Tibial nerve (tissue), 4 donors: ENCODE measurements around the gene TOGARAM1. TPM values are rescaled to one million over a fixed set of nuclear protein-coding genes. Genes with fewer than 3 reads are reported as not detected.

Source experiments
- DNase-seq, 2 donors: peaks; one replicate each; pipeline ENCODE4 v3.0.0-alpha.2; 2019; ENCODE audit warnings: low spot score in 2 of 2
- H3K27ac ChIP-seq, 4 donors: fragments of 200-600 bp; sonication (generic) in 3 of 4; one replicate each; pipeline ENCODE4 v1.5.1; 2017 to 2019; ENCODE audit warnings: mild to moderate bottlenecking in 1 of 4
- H3K27me3 ChIP-seq, 2 donors: fragments of 200-600 bp; sonication (generic) in 1 of 2; one replicate each; pipeline versions ENCODE4 v1.5.1 to v1.6.0; 2017 to 2019
- H3K36me3 ChIP-seq, 3 donors: fragments of 200-600 bp; sonication (generic); one replicate each; pipeline ENCODE4 v1.5.1; 2018 to 2019
- H3K4me1 ChIP-seq, 4 donors: fragments of 200-600 bp; sonication (generic) in 3 of 4; one replicate each; pipeline ENCODE4 v1.5.1; 2017 to 2019
- H3K4me3 ChIP-seq, 4 donors: fragments of 200-600 bp; sonication (generic) in 3 of 4; one replicate each; pipeline ENCODE4 v1.5.1; 2017 to 2019; ENCODE audit warnings: mild to moderate bottlenecking in 1 of 4, moderate library complexity in 1 of 4
- H3K9me3 ChIP-seq, 4 donors: fragments of 200-600 bp; sonication (generic) in 3 of 4; one replicate each; pipeline ENCODE4 v1.5.1; 2017 to 2019
- EP300 ChIP-seq, 2 donors: sonication (generic); formaldehyde crosslinking; IDR thresholded peaks; one replicate each; pipeline ENCODE4 v1.6.1; 2017; ENCODE audit warnings: antibody characterized with exemption in 2 of 2, mild to moderate bottlenecking in 1 of 2
- POLR2A ChIP-seq, 2 donors: fragments of 450-650 bp; IDR thresholded peaks; one replicate each; pipeline ENCODE4 v1.6.1; 2017; ENCODE audit warnings: antibody characterized with exemption in 2 of 2, mild to moderate bottlenecking in 2 of 2, moderate library complexity in 2 of 2
- WGBS, 2 donors: methylation state at CpG; one replicate each; pipeline ENCODE4 v1.1.5; 2018; 5-methylcytosine and 5-hydroxymethylcytosine counted together
- total RNA-seq, 4 donors: library from RNA; depleted of rRNA; stranded (reverse); fragments of >200 nt; gene quantifications; one replicate each; pipeline ENCODE4 v1.1.0, GENCODE V29; 2016
- TF ChIP-seq, protein P1 (sequence below), 5 experiments: fragments of 200-600 bp in 3 of 5; fragments of 450-650 bp in 2 of 5; sonication (generic) in 3 of 5; IDR thresholded peaks; one replicate each; pipeline ENCODE4 v1.5.1; 2016 to 2019; ENCODE audit warnings: antibody characterized with exemption in 5 of 5, mild to moderate bottlenecking in 3 of 5, moderate library complexity in 2 of 5

TOGARAM1 gene
- total RNA-seq, 4 donors from 2014 or later = 22.2 to 51.8 (median 34.2) TPM

DNA sequence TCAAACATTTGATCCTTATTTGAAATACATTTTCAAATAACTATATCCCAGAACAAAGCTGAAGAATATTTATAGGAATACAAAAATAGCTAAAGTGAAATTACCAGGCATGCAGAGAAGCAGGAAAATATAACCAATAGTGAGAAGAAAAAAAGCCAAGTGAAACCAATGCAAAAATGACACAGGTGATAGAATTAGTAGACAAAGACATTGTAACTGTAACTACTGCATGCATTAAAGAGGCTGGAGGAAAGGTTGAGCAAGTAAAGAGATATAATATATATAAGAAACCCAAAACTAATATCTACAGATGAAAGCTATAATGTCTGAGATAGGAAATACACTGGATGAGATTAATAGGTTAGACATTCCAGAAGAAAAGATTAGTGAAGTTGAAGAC, 72.7 kb downstream of the TOGARAM1 start:
- no peaks in the 10 kb centered on the region for H3K27me3 ChIP-seq
- peaks cover 0 to 80% (median 0%) of the 10 kb centered on the region in 3 donors for H3K36me3 ChIP-seq
- H3K27ac ChIP-seq = no peak overlapping the region
- H3K9me3 ChIP-seq = no peaks in the 10 kb centered on the region
- H3K4me1 ChIP-seq = no peaks in the 10 kb centered on the region
- TF ChIP-seq POLR2A (IDR thresholded peaks at IDR 0.05) (no peak), EP300 (IDR thresholded peaks at IDR 0.05) (no peak)
- TF ChIP-seq, protein P1, sequence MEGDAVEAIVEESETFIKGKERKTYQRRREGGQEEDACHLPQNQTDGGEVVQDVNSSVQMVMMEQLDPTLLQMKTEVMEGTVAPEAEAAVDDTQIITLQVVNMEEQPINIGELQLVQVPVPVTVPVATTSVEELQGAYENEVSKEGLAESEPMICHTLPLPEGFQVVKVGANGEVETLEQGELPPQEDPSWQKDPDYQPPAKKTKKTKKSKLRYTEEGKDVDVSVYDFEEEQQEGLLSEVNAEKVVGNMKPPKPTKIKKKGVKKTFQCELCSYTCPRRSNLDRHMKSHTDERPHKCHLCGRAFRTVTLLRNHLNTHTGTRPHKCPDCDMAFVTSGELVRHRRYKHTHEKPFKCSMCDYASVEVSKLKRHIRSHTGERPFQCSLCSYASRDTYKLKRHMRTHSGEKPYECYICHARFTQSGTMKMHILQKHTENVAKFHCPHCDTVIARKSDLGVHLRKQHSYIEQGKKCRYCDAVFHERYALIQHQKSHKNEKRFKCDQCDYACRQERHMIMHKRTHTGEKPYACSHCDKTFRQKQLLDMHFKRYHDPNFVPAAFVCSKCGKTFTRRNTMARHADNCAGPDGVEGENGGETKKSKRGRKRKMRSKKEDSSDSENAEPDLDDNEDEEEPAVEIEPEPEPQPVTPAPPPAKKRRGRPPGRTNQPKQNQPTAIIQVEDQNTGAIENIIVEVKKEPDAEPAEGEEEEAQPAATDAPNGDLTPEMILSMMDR (IDR thresholded peaks at IDR 0.05) = no peak
- H3K4me3 ChIP-seq = no peak overlapping the region
- DNase-seq = no peak

GRCh38 chr14:45038256-45038655, 76.3 kb downstream of the TOGARAM1 start:
- 98 to 100% methylated on average over 3 to 5 of the region's 5 CpGs for WGBS, 2 donors
- no peak for DNase-seq
- Histone ChIP-seq H3K9me3 (no peaks in the 10 kb centered on the region), H3K4me3 (no peak overlapping the region), H3K27me3 (no peaks in the 10 kb centered on the region), H3K4me1 (no peaks in the 10 kb centered on the region), H3K36me3 (peaks cover 0 to 74% (median 0%) of the 10 kb centered on the region in 3 donors), H3K27ac (no peak overlapping the region)
- no peak for TF ChIP-seq POLR2A (IDR thresholded peaks at IDR 0.05)
- TF ChIP-seq EP300 (IDR thresholded peaks at IDR 0.05) = no peak
- TF ChIP-seq, protein P1 (IDR thresholded peaks at IDR 0.05) = no peak

GRCh38 chr14:45038865-45039264, 76.9 kb downstream of the TOGARAM1 start:
- H3K36me3 ChIP-seq = peaks cover 0 to 74% (median 0%) of the 10 kb centered on the region in 3 donors
- WGBS, 2 donors = 96 to 100% methylated on average over 2 to 5 of the region's 5 CpGs
- no peaks in the 10 kb centered on the region for H3K27me3 ChIP-seq

DNA sequence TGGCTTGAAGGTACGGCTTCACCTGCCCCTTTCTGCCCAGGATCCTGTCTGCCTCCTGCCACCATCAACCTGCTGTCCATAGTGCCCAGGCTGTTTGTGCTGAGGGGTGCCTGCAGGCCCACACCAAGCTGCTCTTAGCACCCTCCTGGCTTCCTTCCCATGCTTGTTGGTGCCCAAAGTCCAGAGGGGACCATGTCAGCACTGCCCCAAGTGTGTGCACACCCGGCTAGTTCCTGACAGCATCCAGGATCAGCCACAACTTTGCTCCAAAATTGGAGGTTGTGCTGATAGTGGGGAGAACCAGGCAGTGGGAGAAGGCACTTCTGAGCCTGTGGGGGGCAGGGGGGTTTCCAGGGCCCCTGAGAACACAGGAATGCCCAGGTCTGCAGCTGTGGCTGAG, 77.4 kb downstream of the TOGARAM1 start:
- Histone ChIP-seq H3K4me3 (no peak overlapping the region), H3K27me3 (no peaks in the 10 kb centered on the region), H3K27ac (no peak overlapping the region), H3K36me3 (peaks cover 0 to 74% (median 0%) of the 10 kb centered on the region in 3 donors), H3K4me1 (no peaks in the 10 kb centered on the region), H3K9me3 (no peaks in the 10 kb centered on the region)
- WGBS, 2 donors = 100% methylated on average over 2 of the region's 2 CpGs
- TF ChIP-seq, protein P1 (IDR thresholded peaks at IDR 0.05) = no peak
- TF ChIP-seq EP300 (IDR thresholded peaks at IDR 0.05) = no peak
- TF ChIP-seq POLR2A (IDR thresholded peaks at IDR 0.05) = no peak
- DNase-seq = no peak

More at GRCh38 chr14:45038865-45039264, 76.9 kb downstream of the TOGARAM1 start:
- H3K9me3 ChIP-seq = no peaks in the 10 kb centered on the region
- no peaks in the 10 kb centered on the region for H3K4me1 ChIP-seq
- TF ChIP-seq, protein P1 (IDR thresholded peaks at IDR 0.05) = no peak
- TF ChIP-seq POLR2A (IDR thresholded peaks at IDR 0.05) = no peak
- TF ChIP-seq EP300 (IDR thresholded peaks at IDR 0.05) = no peak
- H3K27ac ChIP-seq = no peak overlapping the region
- no peak overlapping the region for H3K4me3 ChIP-seq
- DNase-seq = no peak

DNA sequence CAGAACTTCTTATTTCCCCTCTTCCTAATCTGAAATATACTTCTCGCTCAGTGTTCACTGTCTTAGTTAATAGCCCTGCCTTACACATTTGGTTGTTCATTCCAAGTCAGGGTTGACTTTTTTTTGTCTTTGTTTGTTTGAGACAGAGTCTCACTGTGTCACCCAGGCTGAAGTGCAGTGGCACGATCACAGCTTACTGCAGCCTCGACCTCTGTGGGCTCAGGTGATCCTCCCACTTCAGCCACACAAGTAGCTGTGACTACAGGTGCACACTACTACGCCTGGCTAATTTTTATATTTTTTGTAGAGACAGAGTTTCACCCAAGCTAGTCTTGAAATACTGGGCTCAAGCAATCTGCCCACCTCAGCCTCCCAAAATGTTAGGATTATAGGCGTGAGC, 79.7 kb downstream of the TOGARAM1 start:
- Histone ChIP-seq H3K27me3 (no peaks in the 10 kb centered on the region), H3K4me3 (no peak overlapping the region), H3K9me3 (no peaks in the 10 kb centered on the region), H3K27ac (no peak overlapping the region), H3K4me1 (no peaks in the 10 kb centered on the region), H3K36me3 (peaks cover 0 to 65% (median 0%) of the 10 kb centered on the region in 3 donors)
- no peak for DNase-seq
- TF ChIP-seq EP300 (IDR thresholded peaks at IDR 0.05) (no peak), POLR2A (IDR thresholded peaks at IDR 0.05) (no peak)
- TF ChIP-seq, protein P1 (IDR thresholded peaks at IDR 0.05) = no peak
- 91 to 94% methylated on average over 5 of the region's 5 CpGs for WGBS, 2 donors
